Psoas muscle (tissue), 8 donors: ENCODE measurements around the gene HLCS. TPM values are rescaled to one million over a fixed set of nuclear protein-coding genes. Genes with fewer than 3 reads are reported as not detected.

Experiments
- ATAC-seq, 4 donors: fragments of 200-7000 bp; cut with Tn5 transposase; one replicate each; pipeline ENCODE4 v1.9.1; 2020; ENCODE audit warnings: moderate library complexity in 3 of 4, mild to moderate bottlenecking in 2 of 4
- DNase-seq, 2 donors: peaks; one replicate each; pipeline ENCODE4 v3.0.0-alpha.2; 2020
- H3K27ac ChIP-seq: fragments of 200-600 bp; one replicate; pipeline ENCODE4 v1.8.0; 2022
- H3K27me3 ChIP-seq, 3 donors: fragments of 200-600 bp in 1 of 3; one replicate each; pipeline versions ENCODE4 v1.6.1 to v1.8.0; 2013 to 2022; ENCODE audit warnings: low read length in 2 of 3, mild to moderate bottlenecking in 2 of 3, moderate library complexity in 1 of 3; ENCODE audit not compliant: insufficient read depth in 3 of 3
- H3K36me3 ChIP-seq, 2 donors: fragments of 200-600 bp in 1 of 2; one replicate each; pipeline versions ENCODE4 v1.6.1 to v1.8.0; 2013 to 2022; ENCODE audit warnings: low read depth in 1 of 2, mild to moderate bottlenecking in 1 of 2, moderate library complexity in 1 of 2; ENCODE audit not compliant: insufficient read depth in 1 of 2
- H3K4me1 ChIP-seq: fragments of 200-600 bp; one replicate; pipeline ENCODE4 v1.8.0; 2022
- H3K4me3 ChIP-seq: fragments of 200-600 bp; one replicate; pipeline ENCODE4 v1.8.0; 2022; ENCODE audit warnings: mild to moderate bottlenecking
- H3K9me3 ChIP-seq: fragments of 200-600 bp; one replicate; pipeline ENCODE4 v1.8.0; 2022
- CTCF ChIP-seq: fragments of 200-600 bp; IDR thresholded peaks from one replicate; pipeline ENCODE4 v1.8.0; 2022; ENCODE audit warnings: antibody characterized with exemption
- WGBS, 3 donors: extraction: QIAGEN DNeasy Blood & Tissue Kit; methylation state at CpG; one replicate each; pipeline versions ENCODE4 v1.1.6 to v1.1.7; 2013; 5-methylcytosine and 5-hydroxymethylcytosine counted together
- intact Hi-C, 2 donors: fragments of 100-400 bp; cut with DNase I; formaldehyde crosslinking; loops; one replicate each; pipeline versions ENCODE4 v1.11.0 to v1.14.2; 2022
- polyA plus RNA-seq, 3 donors: library from polyadenylated mRNA; stranded (reverse); fragments of 200-250 nt; gene quantifications; one replicate each; pipeline ENCODE4 v1.2.3, GENCODE V29; 2013
- total RNA-seq, 4 donors: library from RNA; stranded (reverse); fragmentation: NEBNext Ultra II Directional in 2 of 4; extraction: Animal tissue kit (Norgen Biotek cat#: 25700) in 2 of 4; gene quantifications; one replicate each; pipeline versions ENCODE4 v1.2.1 to v1.2.4, GENCODE V29; 2021 to 2023
- donor health status: healthy with polysubstance abuse.
- donor health status: DM: no; HTN: no; CAD: no; lungs with moderate emphysema.
- donor health status: Bipolar disorder and iron deficiency.
- donor health status: healthy.
- donor health status: DM: yes; HTN: yes; CAD: no.
- donor health status: DM: no; HTN: no; CAD: no.
- donor health status: DM: no; HTN: no; CAD: no.
- donor health status: DM: yes; HTN: yes; CAD: no.

The HLCS gene
- total and polyA plus RNA-seq, 7 donors, result 3.6 to 13.5 (median 8.1) TPM

- no peaks in the 10 kb centered on the region for H3K4me1 ChIP-seq
- no peaks in the 10 kb centered on the region for H3K36me3 ChIP-seq
- H3K27me3 ChIP-seq, result peaks cover 0 to 65% (median 8%) of the 10 kb centered on the region in 3 donors
- intact Hi-C loops, result no loop called here
- TF ChIP-seq CTCF, result no peak
- 93 to 94% (median 93%) methylated on average over 10 of the region's 10 CpGs for WGBS, 3 donors
- peak in 1 of 4 donors; percentile 5 for ATAC-seq
- H3K27ac ChIP-seq, result no peak overlapping the region
- no peak overlapping the region for H3K4me3 ChIP-seq
- H3K9me3 ChIP-seq, result no peaks in the 10 kb centered on the region
- no peak for DNase-seq
Observed at GRCh38 chr21:36719614-36720013, 246.9 kb downstream of the HLCS start.

- Histone ChIP-seq H3K27me3 (peaks cover 0 to 67% (median 8%) of the 10 kb centered on the region in 3 donors), H3K4me3 (no peak overlapping the region), H3K27ac (no peak overlapping the region), H3K9me3 (no peaks in the 10 kb centered on the region), H3K36me3 (no peaks in the 10 kb centered on the region), H3K4me1 (no peaks in the 10 kb centered on the region)
- intact Hi-C loops, result no loop called here
- whole genome bisulfite sequencing, 3 donors, result 38 to 47% (median 38%) methylated on average over 16 to 18 of the region's 18 CpGs
- ATAC-seq (peak in 2 of 4 donors; percentile 44 to 88), DNase-seq (no peak)
- TF ChIP-seq CTCF, result no peak
Observed at GRCh38 chr21:36718951-36719501, 247.4 kb downstream of the HLCS start.

GRCh38 chr21:36717976-36718375 lies 248.5 kb downstream of the HLCS start:
- Histone ChIP-seq H3K4me1 (no peaks in the 10 kb centered on the region), H3K27ac (no peak overlapping the region), H3K27me3 (peaks cover 0 to 73% (median 8%) of the 10 kb centered on the region in 3 donors), H3K9me3 (no peaks in the 10 kb centered on the region), H3K4me3 (no peak overlapping the region), H3K36me3 (no peaks in the 10 kb centered on the region)
- intact Hi-C loops, result no loop called here
- ATAC-seq, result no peak
- no peak for TF ChIP-seq CTCF
- no peak for DNase-seq
- WGBS, 3 donors, result 84 to 88% (median 86%) methylated on average over 6 of the region's 6 CpGs

- Histone ChIP-seq H3K27ac (no peak overlapping the region), H3K4me1 (no peaks in the 10 kb centered on the region), H3K27me3 (peaks cover 0 to 80% (median 7%) of the 10 kb centered on the region in 3 donors), H3K9me3 (no peaks in the 10 kb centered on the region), H3K36me3 (no peaks in the 10 kb centered on the region), H3K4me3 (no peak overlapping the region)
- ATAC-seq, result no peak
- 63 to 64% (median 64%) methylated on average over 9 of the region's 9 CpGs for WGBS, 3 donors
- DNase-seq, result no peak
- no peak for TF ChIP-seq CTCF
- intact Hi-C loops, result no loop called here
Observed at GRCh38 chr21:36716836-36717235, 249.6 kb downstream of the HLCS start.

GRCh38 chr21:36716387-36716786 lies 250.1 kb downstream of the HLCS start:
- WGBS, 3 donors, result 79 to 83% (median 79%) methylated on average over 2 of the region's 2 CpGs

More at GRCh38 chr21:36716387-36716786, 250.1 kb downstream of the HLCS start:
- intact Hi-C loops, result no loop called here
- H3K27me3 ChIP-seq, result peaks cover 0 to 80% (median 6%) of the 10 kb centered on the region in 3 donors
- DNase-seq (no peak), ATAC-seq (no peak)
- no peaks in the 10 kb centered on the region for H3K9me3 ChIP-seq
- no peak for TF ChIP-seq CTCF
- H3K36me3 ChIP-seq, result no peaks in the 10 kb centered on the region
- H3K27ac ChIP-seq, result no peak overlapping the region
- no peaks in the 10 kb centered on the region for H3K4me1 ChIP-seq
- H3K4me3 ChIP-seq, result no peak overlapping the region
